Measurements from ENCODE around the gene HLA-E.
"Not testable (repeated sequence)": the region's sequence is repeated elsewhere in the genome, so short reads cannot be mapped to it uniquely, and the experiment has no call there.

The HLA-E gene
- 1,466 to 1,554 reads per million in 2 experiments for total RNA-seq

DNA sequence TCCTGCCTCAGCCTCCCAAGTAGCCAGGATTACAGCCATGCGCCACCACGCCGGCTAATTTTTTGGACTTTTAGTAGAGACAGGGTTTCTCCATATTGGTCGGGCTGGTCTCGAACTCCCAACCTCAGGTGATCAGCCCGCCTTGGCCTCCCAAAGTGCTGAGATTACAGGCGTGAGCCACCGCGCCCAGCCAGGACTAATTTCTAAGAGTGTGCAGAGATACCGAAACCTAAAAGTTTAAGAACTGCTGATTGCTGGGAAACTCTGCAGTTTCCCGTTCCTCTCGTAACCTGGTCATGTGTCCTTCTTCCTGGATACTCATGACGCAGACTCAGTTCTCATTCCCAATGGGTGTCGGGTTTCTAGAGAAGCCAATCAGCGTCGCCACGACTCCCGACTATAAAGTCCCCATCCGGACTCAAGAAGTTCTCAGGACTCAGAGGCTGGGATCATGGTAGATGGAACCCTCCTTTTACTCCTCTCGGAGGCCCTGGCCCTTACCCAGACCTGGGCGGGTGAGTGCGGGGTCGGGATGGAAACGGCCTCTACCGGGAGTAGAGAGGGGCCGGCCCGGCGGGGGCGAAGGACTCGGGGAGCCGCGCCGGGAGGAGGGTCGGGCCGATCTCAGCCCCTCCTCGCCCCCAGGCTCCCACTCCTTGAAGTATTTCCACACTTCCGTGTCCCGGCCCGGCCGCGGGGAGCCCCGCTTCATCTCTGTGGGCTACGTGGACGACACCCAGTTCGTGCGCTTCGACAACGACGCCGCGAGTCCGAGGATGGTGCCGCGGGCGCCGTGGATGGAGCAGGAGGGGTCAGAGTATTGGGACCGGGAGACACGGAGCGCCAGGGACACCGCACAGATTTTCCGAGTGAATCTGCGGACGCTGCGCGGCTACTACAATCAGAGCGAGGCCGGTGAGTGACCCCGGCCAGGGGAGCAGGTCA, at the start of gene HLA-E:
Gene HLA-E, plus strand, starts transcription at position 429 of the 945 bp plus-strand sequence. Its CDS starts 23 bp downstream, at position 452.
- DNase-seq (ENCODE audit: low read depth) = peak; percentile 85

DNA sequence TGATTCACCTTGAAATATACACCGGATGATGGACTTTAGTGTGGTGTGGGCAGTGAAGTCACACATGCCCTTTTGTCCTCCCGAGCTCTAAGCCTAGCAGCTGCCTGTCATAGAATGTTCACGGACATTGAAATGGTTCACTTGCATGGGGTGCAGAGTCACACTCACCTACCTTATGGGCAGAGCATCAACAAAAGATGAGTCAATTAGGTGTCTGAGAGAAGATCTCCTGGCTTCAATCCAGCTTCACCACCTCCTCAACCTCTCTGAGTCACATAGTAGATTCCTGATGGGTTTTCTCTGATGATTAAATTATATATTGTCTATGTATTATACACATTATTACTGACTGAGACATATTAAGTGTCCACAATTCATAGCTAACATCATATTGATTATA, 48.1 kb upstream of the HLA-E start:
- DNase-seq (ENCODE audit: low read depth) = no peak

- DNase-seq (ENCODE audit: low read depth) = no peak
Measured at GRCh38 chr6:30443657-30444450, 45.5 kb upstream of the HLA-E start.

- no peak for DNase-seq (ENCODE audit: low read depth)
Measured at GRCh38 chr6:30444451-30444742, 44.9 kb upstream of the HLA-E start.

DNA sequence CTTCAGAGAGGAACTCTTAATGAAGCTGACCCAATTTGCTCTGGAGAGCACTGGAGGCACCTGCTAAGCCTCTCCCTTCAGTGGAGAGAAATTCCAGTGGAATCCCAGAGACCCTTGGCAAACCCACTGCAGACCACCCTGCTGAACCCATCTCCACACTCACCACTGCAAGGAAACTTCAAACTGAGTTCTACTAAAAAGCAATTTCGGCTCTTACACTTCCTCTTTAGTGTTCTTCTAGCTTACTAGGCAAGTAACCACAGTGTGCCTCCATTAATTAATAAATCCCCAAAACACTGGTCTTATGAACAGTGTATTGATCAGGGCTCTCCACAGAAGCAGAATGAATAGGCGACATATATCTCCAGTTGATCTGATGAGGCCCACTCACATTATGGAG, 43.0 kb upstream of the HLA-E start:
- no peak for DNase-seq (ENCODE audit: low read depth)

DNA sequence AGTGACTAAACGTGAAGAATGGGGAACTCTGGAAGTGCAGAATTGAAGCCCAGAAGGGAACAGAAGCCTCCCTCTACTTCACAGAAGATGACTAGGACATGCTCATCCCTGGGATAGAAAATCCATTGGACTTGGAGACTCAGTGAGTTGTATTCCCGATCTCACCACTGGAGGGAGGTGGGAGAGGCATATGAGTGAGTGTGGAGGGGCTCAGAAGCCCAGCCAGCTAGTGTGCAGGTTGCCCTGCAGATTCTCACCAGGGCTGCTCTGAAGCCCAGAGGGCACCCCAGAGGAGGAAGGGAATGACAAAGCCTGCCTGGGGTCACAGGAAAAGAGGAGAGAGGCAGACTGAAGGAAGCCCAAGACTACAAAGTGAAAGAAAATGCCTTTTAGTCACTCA, 42.1 kb upstream of the HLA-E start:
- DNase-seq (ENCODE audit: low read depth) = no peak

DNA sequence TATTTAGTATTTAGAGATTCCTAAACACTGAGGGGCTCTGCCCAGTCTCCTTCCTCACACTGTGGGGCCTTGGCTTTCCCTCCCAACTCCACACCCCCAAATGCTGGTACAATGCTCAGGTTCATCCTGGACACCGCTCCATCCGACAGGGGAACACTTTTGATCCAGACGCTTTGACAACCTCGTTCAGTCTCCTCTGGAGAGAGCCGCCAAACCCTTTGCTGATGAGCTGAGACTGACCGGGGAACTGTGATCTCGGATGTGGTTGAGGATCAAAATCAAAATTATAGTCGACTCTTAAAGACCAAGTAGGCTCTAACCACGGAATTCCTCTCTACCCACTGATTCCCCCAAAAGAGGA, 38.8 kb upstream of the HLA-E start:
- no peak for DNase-seq (ENCODE audit: low read depth)

GRCh38 chr6:30450909-30451841, 38.1 kb upstream of the HLA-E start:
- peak; percentile 47 for DNase-seq (ENCODE audit: low read depth)

GRCh38 chr6:30452736-30453507, 36.4 kb upstream of the HLA-E start:
- DNase-seq (ENCODE audit: low read depth) = no peak

- peak; percentile 80 for DNase-seq (ENCODE audit: low read depth)
Measured at GRCh38 chr6:30453508-30454116, 35.7 kb upstream of the HLA-E start.

GRCh38 chr6:30459145-30459544, 30.2 kb upstream of the HLA-E start:
- DNase-seq (ENCODE audit: low read depth) = no peak

- no peak for DNase-seq (ENCODE audit: low read depth)
Measured at GRCh38 chr6:30461055-30461454, 28.3 kb upstream of the HLA-E start.

DNA sequence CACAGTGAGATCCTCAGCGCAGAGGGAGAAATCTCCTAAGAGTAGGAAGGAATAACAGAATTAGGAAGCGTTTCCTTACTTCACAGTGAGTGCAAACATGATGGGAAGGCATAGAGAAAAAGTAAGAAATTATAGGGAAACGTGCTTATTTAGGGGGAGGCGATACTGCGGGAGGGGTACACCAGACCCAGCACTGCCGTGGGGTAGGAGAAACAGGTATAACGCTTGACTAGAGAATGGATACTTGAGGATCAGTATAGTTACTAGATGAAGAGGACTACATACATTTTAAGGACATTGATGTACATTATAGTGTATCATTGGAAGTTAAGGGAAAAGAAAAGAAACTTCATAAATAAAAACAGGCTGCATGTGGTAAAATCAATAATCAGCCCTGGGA, 26.8 kb upstream of the HLA-E start:
- no peak for DNase-seq (ENCODE audit: low read depth)

GRCh38 chr6:30463242-30463641, 26.1 kb upstream of the HLA-E start:
- no peak for DNase-seq (ENCODE audit: low read depth)

DNA sequence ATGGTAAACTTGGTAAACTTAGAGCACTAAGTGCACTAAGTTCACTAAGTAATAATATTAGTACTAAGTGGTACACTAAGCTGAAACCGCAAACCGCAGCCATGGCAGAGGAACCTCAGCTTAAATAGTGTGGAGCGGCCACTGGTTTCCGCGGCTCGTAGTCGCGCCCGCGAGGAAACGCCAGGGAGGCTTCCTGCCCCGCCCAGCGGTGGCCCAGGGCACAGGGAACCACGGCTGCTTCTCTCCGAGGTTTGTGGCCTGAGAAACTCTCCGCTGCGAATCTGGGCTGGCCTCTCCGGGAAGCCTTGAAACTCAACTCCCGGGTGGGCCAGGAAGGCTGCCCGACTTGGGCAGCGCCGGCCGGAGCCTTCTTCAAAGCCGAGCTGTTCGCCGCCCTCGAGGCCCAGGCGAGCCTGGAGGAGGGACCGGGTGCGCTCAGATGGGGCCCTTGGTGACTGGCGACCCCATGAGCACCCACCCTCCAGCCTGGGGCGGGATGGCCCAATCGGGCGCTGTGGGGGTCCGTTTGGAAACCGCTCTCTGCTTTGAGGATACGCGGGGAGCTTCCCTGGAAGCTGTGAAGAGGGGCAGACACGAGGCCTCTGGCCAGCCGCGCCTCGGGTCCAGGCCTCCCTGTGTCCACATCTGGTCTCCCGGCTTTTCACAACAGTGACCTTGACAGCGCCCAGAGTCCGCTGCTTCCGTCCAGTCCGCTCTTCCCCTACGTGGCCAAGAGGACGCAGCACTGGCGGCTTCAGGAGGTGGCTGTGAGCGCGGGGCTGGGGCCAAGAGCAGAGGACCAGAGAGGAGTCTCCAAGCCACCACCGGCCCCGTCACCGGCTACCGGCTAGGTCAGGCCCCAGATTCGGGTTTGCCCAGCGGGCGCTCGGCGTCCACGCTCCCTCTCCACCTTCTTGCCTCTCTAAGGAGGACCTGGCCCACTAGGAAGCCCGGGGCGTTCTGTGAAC, 25.4 kb upstream of the HLA-E start:
- peak; percentile 42 for DNase-seq (ENCODE audit: low read depth)

- DNase-seq (ENCODE audit: low read depth) = no peak
Measured at GRCh38 chr6:30465595-30466306, 23.6 kb upstream of the HLA-E start.

DNA sequence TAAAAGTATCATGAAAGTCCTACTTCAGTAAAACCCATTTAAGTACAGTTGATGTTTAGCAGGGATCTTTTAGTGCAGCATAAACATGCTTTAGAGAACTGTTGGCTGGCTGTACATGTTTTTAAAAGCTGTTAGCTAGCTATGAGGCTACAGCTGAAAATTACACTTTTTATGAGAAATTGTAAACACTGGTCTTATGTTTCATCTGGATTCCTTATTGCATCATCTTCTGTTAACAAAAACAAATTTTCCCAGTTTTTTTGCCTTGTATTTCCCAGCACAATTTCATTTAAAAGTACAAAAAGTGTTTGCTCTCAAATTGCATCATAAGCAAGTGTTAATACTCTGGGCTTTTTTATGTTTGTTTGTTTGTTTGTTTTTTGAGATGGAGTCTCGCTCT, 18.3 kb upstream of the HLA-E start:
- DNase-seq (ENCODE audit: low read depth) = no peak

DNA sequence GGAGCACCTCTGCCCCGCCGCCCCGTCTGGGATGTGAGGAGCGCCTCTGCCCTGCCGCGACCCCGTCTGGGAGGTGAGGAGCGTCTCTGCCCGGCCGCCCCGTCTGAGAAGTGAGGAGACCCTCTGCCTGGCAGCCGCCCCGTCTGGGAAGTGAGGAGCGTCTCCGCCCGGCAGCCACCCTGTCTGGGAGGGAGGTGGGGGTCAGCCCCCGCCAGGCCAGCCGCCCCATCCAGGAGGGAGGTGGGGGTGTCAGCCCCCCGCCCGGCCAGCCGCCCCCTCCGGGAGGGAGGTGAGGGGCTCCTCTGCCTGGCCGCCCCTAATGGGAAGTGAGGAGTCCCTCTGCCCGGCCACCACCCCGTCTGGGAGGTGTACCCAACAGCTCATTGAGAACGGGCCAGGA, 14.2 kb upstream of the HLA-E start:
- not testable (repeated sequence) for DNase-seq (ENCODE audit: low read depth)
